NB4 (cell line): Measurements from ENCODE around the gene NUDT9.

Experiments
- CTCF ChIP-seq: IDR thresholded peaks from one replicate; pipeline ENCODE4 v1.5.1; 2012; ENCODE audit warnings: low read depth, low read length
- MAX ChIP-seq: IDR thresholded peaks from 2 replicates; pipeline ENCODE4 v1.6.1; 2011; ENCODE audit warnings: low read depth, low read length
- POLR2A ChIP-seq: IDR thresholded peaks from 2 replicates; pipeline ENCODE4 v1.6.1; 2011; ENCODE audit warnings: mild to moderate bottlenecking; ENCODE audit not compliant: insufficient read length; ENCODE audit errors: extremely low read depth

GRCh38 chr4:87425711-87426110, 3.3 kb downstream of the NUDT9 start:
- TF ChIP-seq CTCF = no peak
- no peak for TF ChIP-seq POLR2A
- no peak for TF ChIP-seq MAX
